ENCODE measurements around the gene PIGS. TPM values are rescaled to one million over a fixed set of nuclear protein-coding genes. Genes with fewer than 3 reads are reported as not detected.

PIGS gene
- total RNA-seq, 1 donor from 2014 or later: 65.9 TPM

GRCh38 chr17:28505986-28506665 is 65.2 kb downstream of the PIGS start, which contains the start of gene FOXN1:
TSS of gene FOXN1 (plus strand) at chr17:28506348. CDS start at chr17:28523970, 17,622 bp downstream.
- no peak for DNase-seq

GRCh38 chr17:28503420-28503819 is 67.9 kb downstream of the PIGS start:
- DNase-seq: no peak

Other genes starting within 250 kb of the PIGS start
- 35.3 and 61.4 TPM in 2 replicates for gene IFT20, start 236.1 kb downstream of the PIGS start, total RNA-seq
- gene TNFAIP1, start 235.8 kb downstream of the PIGS start, total RNA-seq: 107 and 108 TPM in 2 replicates
- gene POLDIP2, start 214.0 kb downstream of the PIGS start, total RNA-seq: 69.4 and 92.4 TPM in 2 replicates
- not detected in 2 replicates for gene SEBOX, start 206.3 kb downstream of the PIGS start, total RNA-seq
- gene VTN, start 201.2 kb downstream of the PIGS start, total RNA-seq: 0.14 and 0.34 TPM in 2 replicates
- 4.2 and 5.1 TPM in 2 replicates for gene SARM1, start 199.8 kb downstream of the PIGS start, total RNA-seq
- gene SLC46A1, start 165.3 kb downstream of the PIGS start, total RNA-seq: 1.9 and 2.9 TPM in 2 replicates
- gene SLC13A2, start 97.9 kb downstream of the PIGS start, total RNA-seq: not detected in 2 replicates
- not detected in 2 replicates for gene FOXN1, start 65.2 kb downstream of the PIGS start, total RNA-seq
- 31.9 and 32.0 TPM in 2 replicates for gene UNC119, start 18.9 kb downstream of the PIGS start, total RNA-seq
- 23.5 and 29.9 TPM in 2 replicates for gene ALDOC, start 5.4 kb upstream of the PIGS start, total RNA-seq
- 10.6 and 47.7 TPM in 2 replicates for gene SPAG5, start 27.5 kb upstream of the PIGS start, total RNA-seq
- 4.7 and 8.3 TPM in 2 replicates for gene RSKR, start 42.7 kb upstream of the PIGS start, total RNA-seq
- gene BLTP2, start 73.6 kb upstream of the PIGS start, total RNA-seq: 163 and 213 TPM in 2 replicates
- 48.9 and 79.5 TPM in 2 replicates for gene SDF2, start 90.4 kb upstream of the PIGS start, total RNA-seq
- 42.2 and 75.9 TPM in 2 replicates for gene SUPT6H, start 90.7 kb upstream of the PIGS start, total RNA-seq
- 0.51 and 0.56 TPM in 2 replicates for gene PROCA1, start 140.4 kb upstream of the PIGS start, total RNA-seq
- gene RAB34, start 146.3 kb upstream of the PIGS start, total RNA-seq: 25.6 and 36.9 TPM in 2 replicates
- 777 and 912 TPM in 2 replicates for gene RPL23A, start 148.5 kb upstream of the PIGS start, total RNA-seq
- gene TLCD1, start 154.7 kb upstream of the PIGS start, total RNA-seq: 0.85 and 0.93 TPM in 2 replicates
- 2.9 and 3.9 TPM in 2 replicates for gene NEK8, start 157.3 kb upstream of the PIGS start, total RNA-seq
- 32.1 and 37.4 TPM in 2 replicates for gene TRAF4, start 172.5 kb upstream of the PIGS start, total RNA-seq